Activated T-cell treated with anti-CD3 and anti-CD28 coated beads for 4 hours (primary cell): Measurements from ENCODE around the gene IDI1.
"Not testable (repeated sequence)": the region's sequence is repeated elsewhere in the genome, so short reads cannot be mapped to it uniquely, and the experiment has no call there.

Experiments
- DNase-seq: peaks from one replicate; pipeline ENCODE4 v3.0.0-alpha.2; 2020

The IDI1 gene

GRCh38 chr10:1033601-1034000 is 15.3 kb downstream of the IDI1 start:
- DNase-seq: no peak

DNA sequence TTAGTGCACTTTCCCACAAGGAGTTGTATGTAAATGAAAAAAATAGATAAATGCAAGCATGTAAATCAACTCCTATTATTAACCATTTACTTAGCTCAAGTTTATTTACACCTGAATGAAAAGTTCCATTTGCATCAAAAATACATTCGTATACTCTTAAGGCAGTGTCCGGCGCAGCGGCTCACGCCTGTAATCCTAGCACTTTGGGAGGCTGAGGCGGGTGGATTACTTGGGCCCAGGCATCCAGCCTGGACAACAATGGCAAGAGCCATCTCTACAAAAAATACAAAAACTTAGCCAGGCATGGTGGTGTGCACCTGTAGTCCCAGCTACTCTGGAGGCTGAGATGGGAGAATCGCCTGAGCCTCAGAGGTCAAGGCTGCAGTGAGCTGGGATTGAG is 19.1 kb downstream of the IDI1 start:
- DNase-seq: no peak

DNA sequence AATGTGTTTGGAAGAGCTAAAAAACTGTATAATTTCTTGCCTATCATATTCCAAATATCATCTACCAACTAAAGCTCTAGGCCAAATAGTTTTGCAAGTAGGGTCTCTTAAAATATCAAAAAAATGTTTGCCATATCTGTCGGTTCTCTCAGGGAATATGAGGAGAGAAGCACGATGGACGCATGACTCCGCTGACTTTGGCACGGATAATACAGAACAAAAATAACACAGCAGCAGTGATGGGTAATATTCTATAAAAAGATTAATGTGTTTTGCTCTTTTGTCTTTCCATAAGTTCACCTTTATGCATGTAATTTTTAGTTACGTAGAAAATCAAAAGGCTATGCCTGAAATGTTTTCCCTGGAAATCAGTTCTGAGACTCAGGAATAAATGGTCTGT is 22.3 kb downstream of the IDI1 start:
- DNase-seq: no peak

DNA sequence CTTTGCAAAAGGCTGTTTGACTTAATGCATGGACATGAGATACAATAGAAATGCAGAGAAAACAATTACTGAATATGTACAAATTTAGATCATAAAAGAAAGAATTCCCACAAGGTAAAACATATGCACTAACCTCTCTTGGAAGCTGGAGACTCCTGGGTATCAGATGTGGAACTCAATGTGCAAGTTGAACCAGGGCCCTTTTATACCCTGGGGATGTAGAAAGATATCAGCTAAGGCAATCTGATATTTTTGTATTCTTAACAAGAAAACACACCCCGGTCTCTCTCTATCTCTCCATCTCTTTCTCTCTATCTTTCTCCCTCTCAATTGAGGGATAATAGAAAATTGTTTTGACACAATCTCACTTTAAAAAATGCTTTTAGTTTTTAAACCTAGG is 23.2 kb downstream of the IDI1 start, which contains the start of gene IDI2:
TSS of gene IDI2 (minus strand) at position 177 of the 400 bp plus-strand sequence. CDS start 1,136 bp downstream, outside the sequence.
- DNase-seq: no peak

DNA sequence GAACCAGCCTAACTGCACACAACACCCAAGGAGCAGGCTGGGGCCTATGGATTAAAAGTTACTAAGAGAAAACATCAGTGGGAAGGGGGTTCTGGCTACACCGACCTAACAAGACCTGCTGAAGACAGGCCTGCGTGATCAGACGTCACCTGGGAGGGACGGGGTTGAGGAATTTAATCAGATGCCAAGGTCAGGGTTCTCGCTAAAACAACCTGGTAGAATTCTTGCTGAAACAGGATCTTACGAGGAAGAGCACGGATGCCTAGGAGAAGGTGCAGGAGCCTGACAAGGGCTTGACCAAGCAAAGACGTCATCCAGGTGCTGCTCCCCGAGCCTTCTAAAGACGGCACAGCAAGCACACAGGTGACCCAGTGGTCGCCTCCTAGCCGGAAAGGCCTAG is 24.8 kb downstream of the IDI1 start:
- DNase-seq: no peak

DNA sequence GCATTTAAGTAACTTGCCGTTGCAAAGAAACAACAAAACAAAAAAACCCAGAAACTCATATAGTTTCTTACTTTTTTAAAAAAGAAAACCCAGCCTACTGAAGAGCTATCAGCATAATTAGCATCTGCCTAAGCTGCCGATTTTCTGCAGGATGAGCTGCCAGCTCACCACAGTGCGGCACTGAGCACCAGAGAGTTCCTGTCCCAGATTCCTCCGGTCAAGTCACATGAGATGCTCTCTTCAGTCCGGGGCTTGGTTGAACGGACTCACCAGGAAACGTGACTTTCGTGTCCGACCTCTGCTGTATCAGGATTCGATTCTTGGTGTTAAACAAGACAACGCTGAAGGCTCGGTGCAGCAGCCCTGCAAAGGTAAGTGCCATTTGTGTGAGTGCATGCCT is 26.5 kb downstream of the IDI1 start:
- DNase-seq: no peak

- DNase-seq: no peak
These were observed 28.0 kb downstream of the IDI1 start for GRCh38 chr10:1020958-1021357.

DNA sequence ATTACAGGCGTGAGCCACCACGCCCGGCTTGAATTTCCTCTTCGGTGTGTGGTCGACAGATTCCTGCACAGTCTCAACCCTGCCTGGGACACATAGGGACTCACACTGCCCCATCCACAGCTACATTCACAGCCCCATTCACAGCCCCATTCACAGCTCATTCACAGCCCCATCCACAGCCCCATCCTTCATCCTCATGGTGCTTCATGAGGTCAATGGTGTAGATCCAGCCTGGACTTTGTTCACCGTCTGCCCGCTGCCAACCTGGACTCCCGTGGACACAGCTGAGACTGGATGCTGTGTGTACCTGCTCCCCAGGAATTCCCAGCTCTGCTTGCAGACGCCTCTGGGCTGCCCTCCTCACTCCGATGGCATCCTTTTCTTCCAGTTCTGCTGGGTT is 28.5 kb downstream of the IDI1 start:
- no peak for DNase-seq

GRCh38 chr10:1019362-1019761 is 29.6 kb downstream of the IDI1 start:
- no peak for DNase-seq

DNA sequence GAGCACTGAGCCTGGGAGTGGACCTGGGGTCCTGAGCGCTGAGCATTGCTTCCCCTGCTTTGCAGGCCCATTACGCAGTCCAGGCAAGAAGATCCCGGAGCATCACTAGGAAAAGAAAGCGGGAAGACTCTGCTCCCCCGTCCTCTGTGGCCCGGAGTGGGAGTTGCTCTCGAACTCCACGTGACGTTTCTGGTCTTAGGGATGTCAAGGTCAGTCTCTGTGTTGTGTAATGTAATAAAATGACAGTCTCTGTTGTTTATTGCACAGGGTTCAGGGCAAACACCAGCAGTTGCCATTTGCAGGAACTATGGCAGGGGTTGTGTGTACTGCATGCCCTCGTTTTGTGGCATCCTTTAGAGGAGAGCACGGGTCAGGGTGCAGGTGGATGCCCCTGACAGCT is 33.2 kb downstream of the IDI1 start:
- no peak for DNase-seq

DNA sequence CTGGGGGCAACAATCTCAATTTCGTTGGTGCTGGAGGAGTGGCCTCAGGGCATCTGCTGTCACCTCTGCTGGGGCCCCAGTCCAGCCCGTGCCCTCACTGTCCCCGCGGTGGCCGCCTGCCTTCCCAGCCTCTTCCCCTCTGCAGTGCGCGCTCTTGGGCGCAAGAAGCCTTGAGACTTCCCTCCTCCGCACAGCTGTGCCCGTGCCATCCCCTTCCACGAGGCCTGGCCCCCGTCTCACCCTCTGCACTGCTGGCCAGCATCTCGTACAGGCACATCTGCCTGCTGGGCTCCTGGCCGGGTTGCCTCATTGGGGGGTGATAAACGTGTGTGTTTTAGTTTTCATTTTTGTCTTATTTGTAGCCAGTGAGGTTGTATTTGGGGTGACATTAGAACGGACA is 37.2 kb downstream of the IDI1 start:
- no peak for DNase-seq

- DNase-seq: no peak
These were observed 38.2 kb downstream of the IDI1 start for GRCh38 chr10:1010703-1011102.

- not testable (repeated sequence) for DNase-seq
These were observed 39.0 kb downstream of the IDI1 start for GRCh38 chr10:1009947-1010346.

GRCh38 chr10:1009071-1009494 is 39.8 kb downstream of the IDI1 start:
- no peak for DNase-seq

DNA sequence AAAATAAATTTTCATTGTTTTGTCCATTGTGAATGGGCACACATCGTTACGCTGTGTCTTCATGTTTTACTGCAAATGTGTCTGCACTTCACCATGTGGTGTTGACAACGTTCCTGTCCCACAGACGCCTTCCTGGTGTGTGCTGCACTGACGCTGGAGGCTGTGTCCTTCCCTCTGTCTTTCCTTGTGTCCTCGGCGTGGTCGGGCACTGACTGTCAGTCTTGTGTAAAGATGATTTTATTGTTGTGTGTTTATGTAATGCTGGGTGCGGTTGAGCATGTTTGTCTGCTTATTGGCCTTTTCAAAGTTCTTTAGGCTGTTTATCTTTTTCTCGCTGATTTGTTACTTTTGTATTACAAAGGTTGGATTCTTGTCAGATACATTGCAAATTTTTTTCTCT is 41.3 kb downstream of the IDI1 start:
- DNase-seq: no peak

DNA sequence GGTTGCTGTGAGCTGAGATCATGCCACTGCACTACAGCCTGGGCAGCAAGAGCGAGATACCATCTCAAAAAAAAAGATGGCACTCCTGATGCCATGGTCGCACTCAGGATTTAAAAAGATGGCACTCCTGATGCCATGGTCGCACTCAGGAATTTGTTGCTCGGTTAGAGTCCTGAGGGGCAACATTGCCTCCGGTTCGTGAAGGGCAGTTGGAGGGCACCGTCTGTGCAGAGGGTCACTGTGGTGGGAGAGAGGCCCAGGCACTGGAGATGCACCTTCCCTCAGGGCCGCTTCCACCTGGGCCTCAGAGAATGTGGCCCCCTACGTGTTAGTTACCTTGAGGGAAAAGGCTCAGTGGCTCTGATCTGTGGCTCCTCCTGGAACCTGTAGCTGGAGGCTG is 42.3 kb downstream of the IDI1 start:
- DNase-seq: no peak

DNA sequence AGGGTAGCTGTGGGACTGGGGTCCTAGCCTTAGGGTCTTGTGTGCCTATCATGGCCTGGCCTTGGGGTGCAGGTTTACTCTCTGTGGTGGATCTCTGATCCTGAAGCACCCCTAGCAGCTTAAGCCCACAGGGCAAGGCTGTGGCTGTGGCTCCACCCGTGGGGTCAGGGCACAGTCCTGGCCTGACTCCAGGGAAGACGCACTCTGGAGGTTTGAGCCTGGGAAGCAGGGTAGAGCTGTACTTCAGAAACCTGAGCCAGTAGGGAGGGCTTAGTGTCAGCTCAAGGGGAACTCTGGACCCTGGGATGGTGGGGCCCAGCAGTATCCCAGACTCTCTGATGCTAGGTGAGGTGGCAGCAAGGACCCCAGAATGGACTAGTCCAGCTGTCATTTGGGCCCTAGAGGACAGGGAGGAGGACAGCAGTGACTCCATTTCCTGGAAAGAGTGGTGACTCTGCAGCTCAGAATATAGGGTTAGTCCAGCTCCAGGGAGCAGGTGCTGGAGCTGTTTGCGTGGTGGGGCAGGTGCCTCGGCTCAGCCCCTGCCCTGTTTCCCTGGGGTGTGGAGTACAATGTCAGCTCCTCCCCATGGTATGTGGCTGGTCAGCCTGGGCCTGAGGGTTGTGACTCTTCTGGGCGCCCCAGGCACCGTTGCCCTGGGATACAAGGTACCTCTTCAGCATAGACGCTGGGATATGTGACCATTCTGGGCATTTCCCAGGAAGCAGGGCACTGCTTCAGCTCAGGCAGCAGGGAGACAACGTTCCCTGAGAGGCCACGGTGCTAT is 44.8 kb downstream of the IDI1 start:
- no peak for DNase-seq

GRCh38 chr10:1002425-1003006 is 46.4 kb downstream of the IDI1 start:
- no peak for DNase-seq

DNA sequence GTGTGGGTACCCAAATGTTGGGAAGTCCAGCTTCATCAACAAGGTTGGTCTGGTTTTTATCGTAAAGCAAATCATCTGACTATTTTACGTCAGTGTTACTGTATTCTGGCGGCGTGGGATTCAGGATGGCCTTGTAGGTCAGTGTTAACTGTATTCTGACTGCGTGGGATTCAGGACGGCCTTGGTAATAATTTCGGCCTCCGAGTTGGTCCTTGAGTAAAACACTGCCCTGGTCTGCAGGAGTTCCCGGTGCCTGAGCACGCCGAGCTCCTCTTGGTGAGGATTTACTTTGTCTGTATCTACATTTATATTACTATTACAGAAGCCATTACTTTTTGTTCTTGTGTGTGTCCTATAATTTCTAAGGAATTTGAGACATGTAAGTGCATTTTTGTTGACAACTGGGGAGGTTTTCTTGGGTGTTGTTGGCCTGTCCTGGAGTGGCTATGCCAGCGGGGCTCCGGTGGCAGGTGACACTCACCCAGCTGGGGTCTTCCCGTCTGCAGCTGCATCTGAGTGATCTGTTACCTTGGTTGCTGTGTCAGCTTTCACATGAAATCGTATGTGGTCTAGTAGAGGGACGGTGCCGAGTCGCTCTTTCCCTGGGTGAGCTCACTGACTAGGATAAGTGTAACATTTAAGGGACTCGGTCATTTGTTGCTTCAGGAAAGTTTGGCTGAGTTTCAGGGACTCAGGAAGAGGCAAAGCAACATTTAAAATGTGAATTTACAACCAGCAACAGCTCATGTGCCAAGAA is 51.5 kb downstream of the IDI1 start:
- no peak for DNase-seq

- no peak for DNase-seq
These were observed 52.9 kb downstream of the IDI1 start for GRCh38 chr10:996031-996430.

GRCh38 chr10:995559-995926 is 53.4 kb downstream of the IDI1 start:
- DNase-seq: no peak

DNA sequence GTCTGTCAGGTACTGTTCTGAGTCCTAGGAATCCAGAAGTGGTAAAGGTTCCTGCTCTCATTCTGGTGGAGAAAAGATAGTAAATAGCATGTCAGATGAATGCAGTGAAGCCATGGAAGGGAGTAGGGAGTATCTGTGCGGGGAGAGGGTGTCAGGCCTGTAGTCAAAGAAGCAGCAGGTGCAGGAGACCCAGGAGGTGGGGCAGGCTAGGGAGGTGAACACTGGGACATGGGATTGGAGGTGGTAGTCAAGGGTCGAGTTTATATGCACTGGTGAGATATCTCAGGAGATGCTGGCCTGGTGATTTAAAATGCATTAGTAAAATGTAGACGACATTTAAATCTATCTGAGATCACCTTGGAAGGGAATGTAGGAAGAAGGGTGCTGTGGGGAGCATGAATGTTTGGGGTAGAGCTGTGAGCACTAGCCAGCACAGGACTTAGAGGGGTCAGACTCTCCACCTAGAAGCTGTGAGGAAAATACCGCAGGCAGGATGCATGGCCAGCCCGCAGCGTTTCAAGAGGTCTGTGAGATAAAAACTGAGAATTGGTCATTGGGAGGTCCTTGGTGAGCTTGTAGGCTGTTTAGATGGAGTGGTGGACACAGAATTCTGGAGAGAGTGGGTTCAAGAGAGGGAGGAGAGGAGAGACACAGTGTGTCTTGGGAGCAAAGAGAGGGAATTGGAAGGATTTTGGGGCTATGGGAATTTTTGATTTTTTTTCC is 53.9 kb downstream of the IDI1 start:
- DNase-seq: no peak

GRCh38 chr10:992871-993270 is 56.0 kb downstream of the IDI1 start:
- no peak for DNase-seq
